Measurements from ENCODE around the gene APLP2. TPM values are rescaled to one million over a fixed set of nuclear protein-coding genes. Genes with fewer than 3 reads are reported as not detected.

Gene APLP2
- total RNA-seq, 2 experiments from 2014 or later: 26.1 to 31.5 TPM

GRCh38 chr11:130040281-130040940 is 29.3 kb upstream of the APLP2 start:
- Mint-ChIP-seq H3K9me3 (no peaks in the 10 kb centered on the region), H3K27ac (no peak overlapping the region), H3K36me3 (no peaks in the 10 kb centered on the region), H3K4me1 (no peaks in the 10 kb centered on the region), H3K27me3 (peaks cover 2% of the 10 kb centered on the region), H3K4me3 (no peak overlapping the region)
- POLR2A ChIA-PET: no interaction called here
- DNase-seq: no peak
- ATAC-seq (ENCODE audit: low read depth): no peak

DNA sequence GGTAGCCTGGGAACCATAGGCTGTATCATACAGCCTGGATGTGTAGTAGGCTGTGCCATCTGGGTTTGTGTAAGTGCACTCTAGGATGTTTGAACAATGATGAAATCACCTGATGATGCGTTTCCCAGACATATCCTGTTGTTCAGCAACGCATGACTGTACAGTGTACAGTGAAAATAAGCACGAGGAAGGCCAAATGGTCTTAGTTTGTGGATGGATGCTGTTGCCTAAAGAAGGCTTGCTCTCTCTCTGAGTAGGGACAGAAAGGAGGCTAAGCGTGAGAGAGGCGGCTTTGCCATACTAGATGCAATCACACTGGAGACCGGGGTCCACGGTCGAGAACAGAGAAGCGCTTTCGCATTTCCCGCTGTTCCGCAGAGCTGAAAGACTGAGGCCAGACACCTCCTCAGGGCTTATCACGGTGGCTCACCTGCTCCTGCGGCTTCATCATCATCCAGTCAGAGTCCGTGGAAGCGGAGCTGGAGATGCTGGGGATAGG is 27.6 kb upstream of the APLP2 start:
- ATAC-seq (ENCODE audit: low read depth) (no peak), DNase-seq (no peak)
- no peaks in the 10 kb centered on the region for H3K9me3 Mint-ChIP-seq
- no peak overlapping the region for H3K4me3 Mint-ChIP-seq
- no peaks in the 10 kb centered on the region for H3K4me1 Mint-ChIP-seq
- H3K36me3 Mint-ChIP-seq: no peaks in the 10 kb centered on the region
- POLR2A ChIA-PET: no interaction called here
- peaks cover 2% of the 10 kb centered on the region for H3K27me3 Mint-ChIP-seq
- no peak overlapping the region for H3K27ac Mint-ChIP-seq

DNA sequence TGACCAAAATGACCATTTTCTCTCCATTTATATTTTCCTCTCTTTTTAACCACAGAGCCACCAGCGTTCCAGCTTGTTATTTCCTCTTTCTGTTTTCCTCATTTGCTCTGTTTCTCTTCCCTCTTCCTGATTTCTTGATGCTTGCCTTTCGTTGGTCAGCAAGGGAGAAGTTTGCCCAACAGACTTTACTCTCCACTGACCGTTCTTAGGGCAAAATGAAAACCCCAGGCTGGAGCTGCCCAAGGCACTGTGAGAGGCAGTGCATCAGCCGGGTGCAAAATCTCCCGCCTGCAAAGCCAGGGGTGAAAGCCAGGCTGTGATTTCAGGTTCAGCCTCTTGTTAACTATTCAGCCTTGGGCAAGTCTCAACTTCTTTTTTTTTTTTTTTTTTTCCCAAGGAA is 26.1 kb upstream of the APLP2 start:
- Mint-ChIP-seq H3K27ac (no peak overlapping the region), H3K4me1 (no peaks in the 10 kb centered on the region), H3K9me3 (no peaks in the 10 kb centered on the region), H3K4me3 (no peak overlapping the region), H3K27me3 (peaks cover 2% of the 10 kb centered on the region), H3K36me3 (no peaks in the 10 kb centered on the region)
- ATAC-seq (ENCODE audit: low read depth) (no peak), DNase-seq (no peak)
- POLR2A ChIA-PET: no interaction called here

- Mint-ChIP-seq H3K36me3 (no peaks in the 10 kb centered on the region), H3K27ac (no peak overlapping the region), H3K4me3 (no peak overlapping the region), H3K4me1 (no peaks in the 10 kb centered on the region), H3K9me3 (no peaks in the 10 kb centered on the region), H3K27me3 (peaks cover 6% of the 10 kb centered on the region)
- POLR2A ChIA-PET: interaction anchor here (0.6 to 0.7 kb wide), 2 partner anchors 40 to 408 kb away, joined by 3 to 4 read pairs; no protein-coding TSS in a partner anchor
- DNase-seq: no peak
- no peak for ATAC-seq (ENCODE audit: low read depth)
These were observed 22.6 kb upstream of the APLP2 start for GRCh38 chr11:130047141-130047540.

GRCh38 chr11:130049328-130049771 is 20.3 kb upstream of the APLP2 start:
- no peak overlapping the region for H3K4me3 Mint-ChIP-seq
- no peak for DNase-seq
- POLR2A ChIA-PET: no interaction called here
- no peaks in the 10 kb centered on the region for H3K9me3 Mint-ChIP-seq
- ATAC-seq (ENCODE audit: low read depth): no peak
- no peak overlapping the region for H3K27ac Mint-ChIP-seq
- H3K4me1 Mint-ChIP-seq: no peaks in the 10 kb centered on the region
- no peaks in the 10 kb centered on the region for H3K36me3 Mint-ChIP-seq
- peaks cover 13% of the 10 kb centered on the region for H3K27me3 Mint-ChIP-seq

DNA sequence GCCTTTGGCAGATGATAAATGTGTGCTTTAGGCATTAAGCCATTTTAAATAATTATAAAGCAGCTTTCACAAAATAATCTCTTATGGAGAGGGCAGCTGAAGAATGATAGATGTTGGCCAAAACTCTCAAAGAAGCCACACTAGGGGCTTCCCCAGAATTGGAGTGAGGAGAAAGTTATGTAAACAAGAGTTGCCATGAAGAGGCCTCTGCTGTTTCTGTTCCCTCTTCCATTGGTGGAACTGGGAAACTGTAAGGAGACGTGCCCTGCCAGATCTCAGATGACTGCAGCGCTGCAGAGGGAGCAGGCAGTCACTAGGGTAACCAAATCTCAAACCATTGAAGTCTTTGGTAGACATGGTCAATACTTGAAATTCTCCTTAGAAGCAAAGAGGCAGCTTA is 19.4 kb upstream of the APLP2 start:
- POLR2A ChIA-PET: interaction anchor here (0.5 kb wide), 1 partner anchor 48 kb away, joined by 3 read pairs; the partner anchor contains the start of gene PRDM10
- Mint-ChIP-seq H3K27me3 (peaks cover 16% of the 10 kb centered on the region), H3K4me1 (no peaks in the 10 kb centered on the region), H3K4me3 (no peak overlapping the region), H3K36me3 (no peaks in the 10 kb centered on the region), H3K27ac (no peak overlapping the region), H3K9me3 (no peaks in the 10 kb centered on the region)
- ATAC-seq (ENCODE audit: low read depth): no peak
- DNase-seq: no peak

DNA sequence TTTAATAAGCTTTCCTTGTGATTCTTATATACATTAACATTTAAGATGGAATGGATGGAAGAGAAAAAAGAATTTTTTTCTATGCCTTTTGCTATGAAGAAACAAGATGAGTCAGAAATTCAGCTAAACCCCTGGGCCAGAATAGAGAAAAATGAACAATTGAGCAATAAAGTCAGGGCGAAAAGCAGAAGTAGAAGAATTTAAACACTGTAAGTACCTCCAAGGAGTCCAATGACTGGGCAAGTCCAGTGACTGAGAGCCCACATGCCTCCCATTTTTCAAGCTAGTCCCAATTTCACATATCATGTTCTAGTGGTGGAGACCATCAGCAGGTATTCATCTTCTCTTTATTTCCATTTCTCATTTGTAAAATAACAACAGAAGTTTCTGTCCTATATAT is 18.6 kb upstream of the APLP2 start:
- Mint-ChIP-seq H3K27me3 (peaks cover 21% of the 10 kb centered on the region), H3K27ac (no peak overlapping the region), H3K4me3 (no peak overlapping the region), H3K4me1 (no peaks in the 10 kb centered on the region), H3K36me3 (no peaks in the 10 kb centered on the region), H3K9me3 (no peaks in the 10 kb centered on the region)
- POLR2A ChIA-PET: no interaction called here
- ATAC-seq (ENCODE audit: low read depth) (no peak), DNase-seq (no peak)

GRCh38 chr11:130052567-130052966 is 17.1 kb upstream of the APLP2 start:
- POLR2A ChIA-PET: no interaction called here
- Mint-ChIP-seq H3K9me3 (no peaks in the 10 kb centered on the region), H3K36me3 (no peaks in the 10 kb centered on the region), H3K4me1 (no peaks in the 10 kb centered on the region), H3K27ac (no peak overlapping the region), H3K27me3 (peaks cover 25% of the 10 kb centered on the region), H3K4me3 (no peak overlapping the region)
- ATAC-seq (ENCODE audit: low read depth) (no peak), DNase-seq (no peak)

DNA sequence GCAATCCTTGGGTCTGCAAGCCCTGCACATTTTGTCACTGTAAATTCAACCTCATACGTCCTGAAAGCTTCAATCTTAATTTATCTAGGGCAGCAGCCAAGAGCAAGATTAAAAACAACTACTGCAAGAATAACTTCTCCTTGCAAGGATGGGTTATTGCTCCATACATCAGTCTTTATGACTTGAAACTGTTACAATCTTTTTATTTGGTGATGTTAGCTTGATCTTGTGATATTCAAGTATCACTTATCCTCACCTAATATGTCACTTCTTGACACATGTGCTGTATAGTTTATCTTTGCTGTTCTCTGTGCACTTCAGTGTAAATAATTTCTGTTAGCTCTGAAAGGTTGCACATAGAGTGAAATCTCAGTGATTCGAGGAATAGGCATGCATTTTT is 14.7 kb upstream of the APLP2 start:
- no peak for DNase-seq
- Mint-ChIP-seq H3K27ac (no peak overlapping the region), H3K36me3 (no peaks in the 10 kb centered on the region), H3K9me3 (no peaks in the 10 kb centered on the region), H3K4me1 (no peaks in the 10 kb centered on the region), H3K27me3 (peaks cover 28% of the 10 kb centered on the region), H3K4me3 (no peak overlapping the region)
- no peak for ATAC-seq (ENCODE audit: low read depth)
- POLR2A ChIA-PET: no interaction called here

GRCh38 chr11:130055617-130056016 is 14.1 kb upstream of the APLP2 start:
- no peaks in the 10 kb centered on the region for H3K36me3 Mint-ChIP-seq
- no peaks in the 10 kb centered on the region for H3K9me3 Mint-ChIP-seq
- POLR2A ChIA-PET: no interaction called here
- ATAC-seq (ENCODE audit: low read depth): no peak
- H3K27ac Mint-ChIP-seq: no peak overlapping the region
- DNase-seq: no peak
- peaks cover 30% of the 10 kb centered on the region for H3K27me3 Mint-ChIP-seq
- H3K4me3 Mint-ChIP-seq: no peak overlapping the region
- no peaks in the 10 kb centered on the region for H3K4me1 Mint-ChIP-seq

- Mint-ChIP-seq H3K27ac (no peak overlapping the region), H3K27me3 (peaks cover 32% of the 10 kb centered on the region), H3K4me1 (peaks cover 1% of the 10 kb centered on the region), H3K36me3 (no peaks in the 10 kb centered on the region), H3K4me3 (no peak overlapping the region), H3K9me3 (no peaks in the 10 kb centered on the region)
- POLR2A ChIA-PET: no interaction called here
- no peak for ATAC-seq (ENCODE audit: low read depth)
- DNase-seq: no peak
These were observed 8.7 kb upstream of the APLP2 start for GRCh38 chr11:130061017-130061416.

- Mint-ChIP-seq H3K27ac (no peak overlapping the region), H3K4me1 (peaks cover 1% of the 10 kb centered on the region), H3K36me3 (no peaks in the 10 kb centered on the region), H3K9me3 (no peaks in the 10 kb centered on the region), H3K27me3 (peaks cover 32% of the 10 kb centered on the region), H3K4me3 (no peak overlapping the region)
- POLR2A ChIA-PET: no interaction called here
- DNase-seq (no peak), ATAC-seq (ENCODE audit: low read depth) (no peak)
These were observed 7.7 kb upstream of the APLP2 start for GRCh38 chr11:130062026-130062425.

DNA sequence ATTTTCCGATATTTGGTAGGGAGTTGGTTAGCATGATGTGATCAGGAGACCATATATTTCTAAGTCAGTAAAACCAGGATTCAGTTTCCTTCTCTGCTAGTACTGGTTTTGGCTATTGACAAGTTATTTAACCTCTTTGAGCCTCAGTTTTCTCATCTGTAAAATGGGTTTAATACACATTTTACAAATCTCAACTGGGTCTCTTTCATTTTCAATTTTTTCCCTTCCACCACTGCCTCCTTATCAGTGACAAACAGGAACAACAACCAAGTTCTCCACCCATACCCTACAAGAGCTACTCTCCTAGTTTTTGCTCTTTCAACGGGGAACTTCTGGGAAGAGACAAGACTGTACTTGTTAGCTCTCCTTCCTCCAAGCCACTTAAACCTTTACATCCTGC is 6.2 kb upstream of the APLP2 start:
- Mint-ChIP-seq H3K9me3 (no peaks in the 10 kb centered on the region), H3K36me3 (no peaks in the 10 kb centered on the region), H3K27ac (no peak overlapping the region), H3K4me3 (no peak overlapping the region), H3K27me3 (peaks cover 32% of the 10 kb centered on the region), H3K4me1 (peaks cover 5% of the 10 kb centered on the region)
- no peak for DNase-seq
- no peak for ATAC-seq (ENCODE audit: low read depth)
- POLR2A ChIA-PET: no interaction called here

DNA sequence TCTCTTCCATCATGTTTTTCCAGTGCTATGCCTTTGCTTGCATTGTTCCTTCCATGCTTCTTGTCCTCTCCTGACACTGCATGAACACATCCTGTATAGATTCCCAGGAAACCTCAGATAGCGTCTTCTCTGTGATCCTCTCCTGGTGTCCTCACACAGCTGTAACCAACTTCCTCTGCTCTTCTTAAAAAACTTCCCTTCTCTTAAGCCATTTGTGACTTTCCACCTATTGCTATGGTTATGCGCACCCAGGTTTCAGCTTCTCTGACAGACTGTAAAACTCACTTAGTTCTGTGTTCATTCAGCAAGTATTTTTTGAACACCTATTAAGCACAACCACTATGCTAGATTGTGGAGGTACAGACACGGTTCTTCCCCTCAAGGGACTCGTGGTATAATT is 5.1 kb upstream of the APLP2 start:
- Mint-ChIP-seq H3K4me3 (no peak overlapping the region), H3K27ac (no peak overlapping the region), H3K4me1 (peaks cover 10% of the 10 kb centered on the region), H3K9me3 (no peaks in the 10 kb centered on the region), H3K36me3 (no peaks in the 10 kb centered on the region), H3K27me3 (peaks cover 34% of the 10 kb centered on the region)
- POLR2A ChIA-PET: no interaction called here
- ATAC-seq (ENCODE audit: low read depth): no peak
- DNase-seq: no peak
